Epidermal melanocyte (primary cell): ENCODE measurements around the gene RAB26.
A peak's percentile ranks its signal among the peaks of the same experiment; 100 is the strongest.

Source experiments
- DNase-seq: peaks from one replicate; pipeline ENCODE4 v3.0.0; 2011; ENCODE audit warnings: low spot score; ENCODE audit not compliant: insufficient read length

The RAB26 gene

DNA sequence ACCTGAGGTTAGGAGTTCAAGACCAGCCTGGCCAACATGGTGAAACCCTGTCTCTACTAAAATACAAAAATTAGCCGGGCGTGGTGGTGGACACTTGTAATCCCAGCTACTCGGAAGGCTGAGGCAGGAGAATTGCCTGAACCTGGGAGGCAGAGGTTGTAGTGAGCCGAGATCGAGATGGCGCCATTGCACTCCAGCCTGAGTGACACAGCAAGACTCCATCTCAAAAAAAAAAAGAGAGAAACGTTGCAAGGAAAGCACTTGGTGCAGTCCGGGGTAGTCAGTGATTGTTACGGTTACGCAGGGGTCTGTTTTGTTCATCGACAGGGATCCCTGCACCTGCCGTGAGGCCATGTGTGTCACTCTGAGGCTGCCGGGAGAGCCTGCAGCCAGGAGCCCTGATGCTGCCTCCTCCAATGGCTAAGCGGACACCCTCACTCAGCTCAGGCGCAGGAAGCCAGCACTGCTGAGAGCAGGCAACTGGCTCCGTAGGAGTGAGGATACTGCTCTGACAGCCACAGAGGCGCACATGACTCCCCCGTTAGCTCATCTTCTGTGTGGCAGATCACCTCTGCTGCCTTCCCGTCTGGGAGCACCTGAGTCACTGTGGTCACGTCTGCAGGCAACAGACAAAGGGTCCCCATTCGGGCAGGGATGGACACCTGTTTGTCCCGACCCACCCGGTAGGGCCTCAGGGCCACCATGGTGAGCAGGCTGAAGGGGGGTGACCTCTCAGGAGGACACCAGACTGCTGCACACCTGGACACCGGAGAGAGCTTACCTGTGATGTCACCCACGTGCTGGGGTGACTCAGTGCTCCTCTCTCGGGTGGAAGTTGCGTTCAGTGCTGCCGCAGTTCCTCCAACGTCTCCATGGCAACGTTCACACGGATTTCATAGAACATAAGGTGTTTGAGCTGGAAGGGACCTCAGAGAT, 5.2 kb upstream of the RAB26 start:
- no peak for DNase-seq

DNA sequence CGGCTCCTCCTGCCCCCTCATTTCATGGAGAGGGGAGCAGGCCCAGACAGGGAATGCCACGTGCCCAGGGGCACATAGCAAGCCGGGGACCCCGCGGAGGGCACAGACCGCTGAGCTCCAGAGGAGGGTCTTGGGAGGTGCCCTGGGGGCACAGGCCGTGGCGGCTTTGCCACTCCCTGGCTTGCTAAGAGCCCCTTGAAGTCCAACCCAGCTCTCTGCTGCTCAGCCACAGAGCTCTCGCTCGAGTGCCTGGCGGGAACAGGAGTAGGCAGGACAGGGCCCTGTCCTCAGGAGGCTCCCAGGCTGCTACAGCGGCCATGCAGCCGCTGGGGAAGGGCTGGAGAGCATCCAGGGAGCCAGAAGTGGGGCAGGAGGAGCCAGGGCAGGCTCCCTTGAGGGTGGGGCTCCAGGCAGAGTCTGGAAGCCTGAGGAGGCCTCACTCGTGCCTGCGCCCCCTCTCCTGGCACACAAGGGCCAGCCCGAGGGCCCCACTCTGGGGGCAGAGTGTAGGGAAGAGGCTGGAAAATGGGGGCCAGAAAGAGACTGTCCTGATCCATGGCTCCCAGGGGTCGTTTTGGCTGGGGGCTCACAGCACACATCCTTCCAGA, 4.4 kb upstream of the RAB26 start:
- DNase-seq = no peak

DNA sequence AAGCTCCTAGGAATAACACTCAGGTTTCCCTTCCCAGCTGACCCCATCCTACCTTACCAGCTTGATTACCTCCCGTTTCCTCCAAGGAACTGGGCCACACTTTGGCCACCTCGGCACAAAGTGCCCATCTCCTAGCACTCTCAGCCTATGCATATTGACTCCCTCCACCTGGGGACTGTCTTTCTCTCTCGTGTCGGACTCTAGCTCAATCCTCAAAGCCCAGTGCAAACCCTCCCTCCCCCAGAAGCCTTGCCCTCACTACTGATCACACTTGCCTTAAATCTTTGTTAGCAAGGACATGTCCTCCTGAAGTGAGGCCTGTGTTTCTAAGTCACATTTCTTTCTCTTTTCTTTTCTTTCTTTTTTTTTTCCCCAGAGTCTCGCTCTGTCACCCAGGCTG, 2.6 kb upstream of the RAB26 start:
- no peak for DNase-seq

DNA sequence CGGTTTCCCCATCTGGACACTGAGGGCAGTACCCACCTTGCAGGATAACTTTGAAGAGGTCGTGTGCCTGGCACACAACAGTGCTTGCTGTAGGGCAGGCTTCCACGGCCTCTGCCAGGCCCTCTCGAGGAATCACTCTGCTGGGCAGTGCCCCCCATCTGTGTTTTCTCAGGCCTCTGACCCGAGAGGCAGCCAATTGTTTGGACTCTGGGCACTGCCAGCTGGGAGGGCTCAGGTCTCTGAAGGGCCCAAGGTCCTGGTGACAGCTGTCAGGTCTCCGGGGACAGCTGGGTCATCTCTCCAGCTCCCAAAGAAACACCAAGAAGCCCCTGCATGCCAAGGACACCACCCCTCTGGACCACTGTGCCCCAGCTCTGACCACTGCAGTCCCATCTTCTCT, 1.0 kb upstream of the RAB26 start:
- no peak for DNase-seq

DNA sequence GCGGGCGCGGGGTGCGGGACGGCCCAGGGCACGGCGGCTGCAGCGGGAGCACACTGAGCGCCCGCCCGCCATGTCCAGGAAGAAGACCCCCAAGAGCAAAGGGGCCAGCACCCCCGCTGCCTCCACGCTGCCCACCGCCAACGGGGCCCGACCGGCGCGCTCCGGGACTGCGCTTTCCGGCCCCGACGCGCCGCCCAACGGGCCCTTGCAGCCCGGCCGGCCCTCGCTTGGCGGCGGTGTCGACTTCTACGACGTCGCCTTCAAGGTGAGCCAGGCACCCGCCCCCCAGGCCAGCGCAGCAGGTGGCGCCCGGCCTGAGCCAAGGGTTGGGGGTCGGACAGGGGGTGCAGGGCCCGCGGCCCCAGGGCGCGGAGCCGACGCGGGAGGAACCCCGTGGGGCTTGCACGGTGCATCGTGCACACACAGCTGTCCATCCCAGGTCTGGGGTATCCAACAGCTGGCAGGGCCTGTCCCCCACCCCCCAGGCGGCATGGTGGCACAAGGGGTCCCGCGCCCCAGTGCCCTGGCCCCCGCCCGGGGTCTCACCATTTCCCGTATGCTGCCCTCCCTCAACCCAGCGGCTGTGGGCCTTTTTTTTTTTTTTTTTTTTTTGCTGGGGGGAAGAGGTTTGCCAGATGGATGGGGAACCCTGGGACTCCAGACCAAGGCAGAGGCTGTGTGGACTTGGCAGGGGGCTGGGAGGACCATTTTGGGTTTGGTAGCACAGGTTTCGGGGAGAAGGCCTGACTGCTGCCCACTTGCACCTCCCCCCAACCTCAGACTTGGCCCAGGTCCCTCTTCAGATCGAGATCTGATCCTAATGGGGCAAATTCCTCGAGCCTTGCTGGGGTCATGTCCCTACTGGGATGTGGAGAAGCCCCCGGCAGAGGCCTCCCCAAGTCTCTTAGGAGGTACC, 547 bp downstream of the RAB26 start:
- DNase-seq = no peak

DNA sequence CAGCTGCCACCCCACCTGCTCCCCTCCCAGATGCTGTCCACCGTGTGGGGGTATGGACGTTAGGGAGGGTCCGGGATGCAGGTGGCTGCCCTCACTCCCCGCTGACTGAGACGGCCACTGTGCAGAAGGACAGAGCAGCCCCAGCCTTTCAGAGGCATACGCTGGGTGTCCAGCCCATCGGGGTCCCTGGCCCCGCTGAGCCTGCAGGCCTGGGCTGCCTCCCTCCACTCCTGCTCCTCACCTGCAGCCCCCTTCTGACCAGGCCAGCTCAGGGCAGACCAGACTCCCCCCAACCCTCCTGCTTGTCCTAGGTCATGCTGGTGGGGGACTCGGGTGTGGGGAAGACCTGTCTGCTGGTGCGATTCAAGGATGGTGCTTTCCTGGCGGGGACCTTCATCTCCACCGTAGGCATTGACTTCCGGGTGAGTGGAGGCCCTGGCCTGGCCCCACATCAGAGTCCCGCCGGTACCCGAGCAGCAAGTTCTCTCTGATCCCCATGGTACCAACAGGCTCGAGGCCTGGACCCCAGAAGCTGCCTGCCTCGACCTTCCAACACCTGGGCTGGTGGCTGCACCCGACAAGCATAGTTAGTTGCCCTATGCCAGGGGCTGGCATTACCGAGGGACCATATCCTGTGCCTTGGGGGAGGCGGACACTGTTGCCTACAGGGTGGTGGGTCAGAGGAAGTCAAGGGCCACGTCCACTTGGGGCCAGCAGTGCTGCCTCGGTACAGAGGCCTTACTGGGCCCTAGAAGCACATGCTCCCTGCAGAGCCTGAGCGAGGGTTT, 1.4 kb downstream of the RAB26 start:
- DNase-seq = no peak

DNA sequence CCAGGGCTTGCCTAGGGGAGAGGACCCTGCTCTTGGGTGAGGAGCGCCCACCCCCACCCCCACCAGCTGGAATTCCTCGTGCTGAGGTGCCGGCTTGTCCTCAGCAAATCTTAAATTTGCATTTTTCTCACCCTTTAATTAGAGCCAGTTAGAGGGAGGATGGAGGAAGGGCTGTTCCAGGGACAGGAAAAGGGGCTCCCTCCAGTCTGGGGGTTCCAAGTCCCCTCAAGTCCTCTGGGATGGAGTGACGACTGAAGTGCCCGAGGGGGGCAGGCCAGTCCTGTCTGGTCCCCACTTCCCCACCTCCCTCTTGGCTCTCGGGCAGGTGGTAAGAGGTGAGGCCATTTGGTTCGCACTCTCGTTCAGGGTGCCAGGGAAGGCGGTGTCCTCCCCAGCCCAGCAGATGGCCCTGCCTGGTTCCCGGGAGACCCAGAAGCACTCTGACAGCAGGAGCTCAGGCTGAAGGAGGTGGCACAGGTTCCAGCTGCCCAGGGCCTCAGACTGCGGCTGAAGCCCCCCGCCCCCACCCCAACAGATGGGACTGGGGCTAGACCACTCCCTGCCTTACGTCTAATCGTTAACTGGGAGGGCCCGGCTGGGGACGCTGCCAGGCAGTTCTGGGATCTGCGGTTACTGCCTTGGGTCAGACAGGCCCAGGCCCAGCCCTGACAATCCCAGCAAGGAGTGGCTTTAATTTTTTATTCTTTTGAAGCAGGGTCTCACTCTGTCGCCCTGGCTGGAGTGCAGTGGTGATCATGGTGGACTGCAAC, 2.2 kb downstream of the RAB26 start:
- no peak for DNase-seq

DNA sequence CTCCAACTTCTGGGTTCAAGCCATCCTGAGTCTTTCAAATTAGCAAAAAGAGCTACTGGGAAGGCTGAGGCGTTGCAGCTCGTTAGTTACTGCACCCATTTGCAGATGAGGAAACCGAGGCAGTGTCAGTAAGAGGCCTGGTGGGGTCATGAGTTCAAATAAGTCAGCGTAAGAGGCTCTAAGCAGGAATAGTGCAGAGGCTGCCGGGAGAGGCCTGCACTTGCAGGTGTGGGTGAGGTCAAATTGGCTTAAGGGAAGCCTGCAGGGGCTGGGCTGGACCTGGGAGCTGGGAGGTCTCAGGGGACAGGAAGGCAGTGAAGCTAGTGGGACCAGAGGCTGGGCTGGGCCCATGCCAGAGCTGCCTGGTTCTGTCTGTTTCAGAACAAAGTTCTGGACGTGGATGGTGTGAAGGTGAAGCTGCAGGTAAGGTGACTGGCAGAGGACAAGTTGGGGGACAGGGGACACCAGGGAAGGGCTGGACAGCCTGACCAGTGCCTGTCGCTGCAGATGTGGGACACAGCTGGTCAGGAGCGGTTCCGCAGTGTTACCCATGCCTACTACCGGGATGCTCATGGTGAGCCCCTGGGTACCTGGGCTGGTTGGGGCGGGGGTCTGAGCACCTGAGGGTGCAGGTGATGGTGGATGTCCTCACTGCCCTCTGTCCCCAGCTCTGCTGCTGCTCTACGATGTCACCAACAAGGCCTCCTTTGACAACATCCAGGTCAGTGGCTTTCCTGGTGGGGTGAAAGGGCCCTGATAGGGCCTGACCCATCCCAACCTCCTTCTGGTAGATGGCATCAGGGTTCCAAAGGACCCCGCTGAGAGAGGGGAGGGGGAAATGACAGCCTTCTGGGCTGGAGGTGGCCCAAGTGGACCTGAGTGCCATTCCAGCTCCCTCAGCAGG, 3.0 kb downstream of the RAB26 start:
- no peak for DNase-seq

DNA sequence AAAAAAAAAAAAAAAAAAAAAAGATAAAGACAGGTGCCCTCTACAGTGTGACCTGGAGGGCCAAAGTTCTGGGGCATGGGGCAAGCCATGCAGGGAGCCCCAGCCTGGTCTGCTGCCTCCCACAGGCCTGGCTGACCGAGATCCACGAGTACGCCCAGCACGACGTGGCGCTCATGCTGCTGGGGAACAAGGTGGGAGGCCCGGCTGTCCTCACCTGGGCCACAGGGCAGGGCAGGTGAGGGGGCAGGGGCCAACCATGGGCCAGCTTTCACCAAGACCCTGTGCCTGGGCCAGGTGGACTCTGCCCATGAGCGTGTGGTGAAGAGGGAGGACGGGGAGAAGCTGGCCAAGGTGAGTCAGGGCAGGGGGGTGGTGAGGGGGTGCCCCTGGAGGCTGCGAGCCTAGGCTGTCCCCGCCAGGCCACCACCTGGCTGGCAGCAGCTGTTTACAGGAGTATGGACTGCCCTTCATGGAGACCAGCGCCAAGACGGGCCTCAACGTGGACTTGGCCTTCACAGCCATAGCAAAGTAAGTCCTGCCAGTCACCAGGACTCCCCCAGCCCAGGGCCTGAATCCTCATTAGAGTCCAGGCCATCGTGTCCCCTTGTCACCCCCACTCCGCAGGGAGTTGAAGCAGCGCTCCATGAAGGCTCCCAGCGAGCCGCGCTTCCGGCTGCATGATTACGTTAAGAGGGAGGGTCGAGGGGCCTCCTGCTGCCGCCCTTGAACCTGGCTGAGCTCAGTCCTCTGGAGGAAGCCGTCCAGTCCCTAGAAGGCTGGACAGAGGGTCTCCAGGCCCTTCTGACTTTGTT, 4.5 kb downstream of the RAB26 start:
- no peak for DNase-seq

DNA sequence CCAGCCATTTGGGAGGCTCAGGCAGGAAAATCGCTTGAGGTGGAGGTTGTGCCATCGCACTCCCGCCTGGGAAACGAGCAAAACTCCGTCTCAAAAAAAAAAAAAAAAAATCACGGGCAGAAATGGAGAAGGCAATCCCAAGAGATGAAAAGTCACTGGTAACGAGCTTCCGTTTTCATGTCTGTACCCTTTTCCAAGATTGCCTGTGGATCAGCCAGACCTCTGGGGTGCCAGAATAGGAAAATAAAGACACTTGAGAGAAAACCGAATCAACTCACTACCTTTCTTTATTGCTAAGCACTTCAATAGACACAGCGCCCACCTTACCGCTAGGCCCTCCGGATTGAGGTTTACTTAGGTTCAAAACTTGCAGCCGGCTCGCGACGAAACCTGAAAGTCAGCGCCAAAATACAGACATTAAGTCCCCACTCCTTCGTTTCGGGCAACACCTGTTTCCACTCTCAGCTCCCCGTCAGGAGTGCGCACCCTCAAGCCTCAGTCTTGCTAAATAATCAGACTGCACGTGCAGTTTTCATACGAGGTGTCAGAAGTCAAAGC, 6.2 kb downstream of the RAB26 start:
- DNase-seq = no peak

DNA sequence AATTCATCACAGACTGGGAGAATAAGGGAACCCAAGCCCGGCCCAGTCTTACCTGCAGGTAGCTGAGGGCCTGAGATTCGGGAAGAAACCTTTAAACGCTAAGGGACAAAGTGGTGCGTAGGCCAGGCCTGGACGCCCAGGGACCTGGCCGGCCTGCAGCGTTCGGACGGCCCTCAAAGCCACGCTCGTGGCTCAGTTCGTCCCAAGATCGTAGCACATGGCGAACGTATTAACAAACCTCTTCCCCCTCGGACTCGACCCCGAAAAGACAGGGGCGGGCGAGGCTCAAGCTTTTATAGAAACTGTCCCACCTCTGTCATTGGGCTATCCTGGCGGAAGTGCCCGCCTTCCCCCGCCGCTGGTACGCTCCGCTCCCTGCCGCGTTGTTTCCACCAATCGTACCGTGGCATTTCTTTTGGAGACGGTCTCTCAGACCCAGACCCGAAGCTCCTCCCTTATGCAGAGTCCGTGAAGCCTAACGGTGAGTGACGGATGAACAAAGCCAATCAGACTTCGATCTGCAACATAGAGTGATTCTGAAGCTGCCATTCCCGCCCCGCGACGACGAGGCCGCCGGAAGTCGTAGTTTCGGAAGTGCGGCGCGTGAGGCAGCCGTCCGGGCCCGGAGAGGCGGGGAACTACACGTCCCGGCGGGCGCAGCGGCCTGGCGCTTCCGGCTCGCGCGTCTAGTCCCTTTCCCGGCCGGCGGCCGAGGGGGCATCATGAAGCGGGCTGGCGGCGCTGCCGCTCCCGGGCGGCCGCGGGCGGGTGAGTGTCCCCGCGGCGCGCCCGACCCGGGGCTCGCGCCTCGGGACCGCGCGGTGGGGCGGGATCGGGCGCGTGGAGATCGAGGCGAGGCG, 6.9 kb downstream of the RAB26 start, which contains the start of gene TRAF7:
Gene TRAF7, plus strand, starts transcription at position 692 of the 860 bp plus-strand sequence. CDS start 8,139 bp downstream, outside the sequence.
- peak; percentile 100 for DNase-seq

DNA sequence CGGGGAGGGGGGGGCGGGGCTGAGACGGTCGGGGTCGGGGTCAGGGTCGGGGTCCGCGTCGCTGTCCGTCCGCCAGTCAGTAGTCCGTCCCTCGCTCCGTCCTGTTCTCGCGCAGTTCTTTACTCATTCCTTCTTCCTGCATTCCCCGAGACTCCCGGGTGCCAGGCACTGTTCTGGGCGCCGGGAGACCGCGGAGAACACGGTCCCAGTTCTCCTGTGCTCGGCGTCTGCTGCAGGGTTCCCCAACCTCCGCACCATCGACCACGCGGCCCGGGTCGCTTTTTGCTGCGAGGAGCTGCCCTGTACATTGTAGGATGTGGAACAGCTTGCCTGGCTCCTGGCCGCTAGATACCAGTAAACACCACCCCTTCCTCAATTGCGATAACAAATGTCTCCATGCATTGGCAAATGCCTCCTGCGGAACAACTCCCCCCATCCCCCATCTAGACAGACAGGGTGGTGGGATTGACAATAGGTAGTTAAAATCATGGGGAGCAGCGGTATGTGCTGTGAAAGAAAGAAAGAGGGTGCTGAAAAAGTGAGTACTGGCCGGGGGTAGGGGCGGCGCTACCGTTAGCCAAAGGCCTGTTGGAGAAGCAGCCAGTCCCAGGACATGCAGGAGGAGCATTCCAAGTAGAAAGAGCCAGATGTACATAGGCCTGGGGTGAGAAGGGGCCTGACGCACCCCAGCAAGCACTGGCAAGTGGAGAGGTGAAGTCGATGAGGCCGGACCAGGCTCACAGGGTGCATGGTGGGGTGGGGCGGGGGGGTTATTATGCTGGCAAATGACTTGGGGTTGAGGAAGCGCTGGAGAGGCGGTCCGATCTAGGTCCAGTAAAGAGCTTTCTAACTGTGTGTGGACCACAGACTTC, 7.8 kb downstream of the RAB26 start:
- DNase-seq = peak; percentile 64

DNA sequence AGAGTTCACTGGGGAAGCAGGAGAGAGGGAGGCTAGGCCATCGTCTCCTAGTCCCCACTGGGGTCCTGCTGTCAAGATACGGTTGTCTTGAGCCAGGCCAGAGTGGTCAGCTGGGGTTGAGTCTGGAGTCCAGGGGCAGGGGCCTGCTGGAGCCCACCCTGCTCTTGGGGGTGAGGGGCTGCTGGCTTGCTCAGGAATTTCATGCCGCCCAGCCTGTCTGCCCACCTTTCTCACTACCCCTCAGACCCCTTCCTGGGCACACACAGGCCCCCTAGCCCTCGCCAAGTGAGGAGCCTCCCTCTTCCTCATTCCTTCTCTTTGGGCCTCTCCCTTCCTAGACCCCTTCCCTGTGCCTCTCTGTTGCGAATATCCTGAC, 8.4 kb downstream of the RAB26 start:
- DNase-seq = no peak

DNA sequence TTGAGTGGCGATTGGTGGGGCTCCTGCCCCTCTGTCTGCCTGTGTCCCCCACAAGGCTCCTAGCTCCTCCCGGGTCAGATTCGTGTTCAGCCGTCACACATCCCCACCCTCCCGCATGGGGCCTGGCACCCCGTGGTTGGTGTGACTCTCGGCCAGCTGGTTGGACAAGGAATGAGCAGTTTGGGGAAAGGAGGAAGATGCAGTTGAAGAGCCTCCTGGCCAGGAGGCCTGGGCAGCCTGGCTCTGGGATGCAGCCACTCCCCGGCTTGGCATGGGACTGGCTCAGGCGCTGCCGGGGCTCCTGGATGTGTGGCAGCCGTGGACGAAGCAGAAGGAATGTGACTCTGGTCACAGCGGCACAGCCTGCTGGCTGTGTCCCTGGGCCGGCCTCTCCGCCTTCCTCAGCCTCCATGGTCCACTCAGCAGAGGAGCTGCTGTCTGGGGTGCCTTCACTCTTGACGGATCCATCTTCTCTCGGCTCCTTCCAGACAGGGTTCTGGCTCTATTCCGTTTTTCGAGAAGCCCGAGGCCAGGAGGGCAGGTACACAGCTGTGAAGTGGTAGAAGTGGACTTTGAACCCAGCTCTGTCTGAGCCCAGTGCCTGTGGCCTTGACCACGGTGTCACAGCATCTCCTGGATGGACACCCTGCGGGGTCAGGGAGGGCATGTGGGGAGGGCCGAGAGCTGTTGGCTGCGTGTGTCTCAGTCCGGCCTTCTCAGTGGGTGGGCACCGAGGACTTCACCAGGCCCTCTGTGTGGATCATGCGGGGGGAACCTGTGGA, 9.2 kb downstream of the RAB26 start:
- DNase-seq = no peak

DNA sequence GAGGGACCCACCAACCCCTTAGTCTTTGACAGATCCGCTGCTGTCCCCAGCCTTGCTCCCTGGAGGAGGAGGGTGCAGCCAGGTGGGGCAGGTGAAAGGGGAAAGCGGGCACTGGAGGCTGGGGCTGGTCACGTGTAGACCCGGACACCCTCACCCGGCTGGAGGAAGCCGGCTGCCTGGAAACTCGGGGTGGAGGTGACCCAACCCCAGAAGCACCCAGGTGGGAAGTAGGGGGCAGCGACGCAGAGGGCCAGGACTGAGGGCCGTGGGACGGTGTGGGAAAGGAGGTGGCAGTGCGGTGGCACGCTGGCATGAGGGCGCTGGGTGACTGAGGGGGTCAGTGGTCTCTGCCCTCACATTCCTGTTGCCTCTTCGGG, 9.8 kb downstream of the RAB26 start:
- no peak for DNase-seq
